ENCODE data around the gene SRGN. TPM values are rescaled to one million over a fixed set of nuclear protein-coding genes. Genes with fewer than 3 reads are reported as not detected.

The SRGN gene
- total and polyA plus RNA-seq, 2 donors: 67.7 to 205 TPM

DNA sequence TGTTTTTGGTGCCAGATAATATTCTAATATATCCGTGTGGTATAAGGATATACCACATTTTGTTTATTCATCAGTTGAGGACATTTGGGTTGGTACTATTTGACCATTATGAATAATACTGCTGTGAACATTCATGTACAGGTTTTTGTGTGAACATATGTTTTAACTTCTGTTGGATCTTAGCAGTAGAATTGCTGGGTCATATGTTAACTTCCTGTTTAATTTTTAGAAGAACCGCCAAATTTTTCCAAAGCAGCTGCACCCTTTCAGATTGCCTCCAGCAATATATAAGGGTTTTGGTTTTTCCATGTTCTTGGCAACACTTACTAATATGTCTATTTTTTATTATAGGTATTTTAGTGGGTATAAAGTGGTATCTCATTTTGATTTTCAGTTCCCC, 58.9 kb downstream of the SRGN start:
- no peak overlapping the region for H3K4me3 ChIP-seq (ENCODE audit: low read depth, low read length)
- 40% methylated on average over 2 of the region's 2 CpGs for WGBS
- H3K27ac ChIP-seq (ENCODE audit: low read depth): no peak overlapping the region
- H3K36me3 ChIP-seq (ENCODE audit: insufficient read depth): peaks cover 3% of the 10 kb centered on the region
- no peaks in the 10 kb centered on the region for H3K4me1 ChIP-seq (ENCODE audit: insufficient read depth)
- no peak for DNase-seq (ENCODE audit: extremely low spot score)

DNA sequence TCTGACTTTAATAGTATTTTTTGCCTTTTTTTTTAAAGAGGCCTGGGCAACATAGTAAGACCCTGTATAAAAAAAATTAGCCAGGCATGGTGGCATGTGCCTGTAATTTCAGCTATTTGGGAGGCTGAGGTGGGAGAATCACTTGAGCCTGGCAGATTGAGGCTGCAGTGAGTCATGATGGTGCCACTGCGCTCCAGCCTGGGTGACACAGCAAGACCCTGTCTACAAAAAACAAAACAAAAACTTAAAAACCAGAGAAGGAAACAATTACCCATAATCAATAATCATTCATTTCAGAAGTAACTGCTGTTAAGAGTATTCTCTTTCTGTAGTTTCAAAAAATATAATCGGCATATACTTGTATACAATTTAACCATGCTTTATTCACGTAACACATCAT, 64.1 kb downstream of the SRGN start:
- no peak overlapping the region for H3K4me3 ChIP-seq (ENCODE audit: low read depth, low read length)
- H3K27ac ChIP-seq (ENCODE audit: low read depth): no peak overlapping the region
- H3K4me1 ChIP-seq (ENCODE audit: insufficient read depth): no peaks in the 10 kb centered on the region
- no peaks in the 10 kb centered on the region for H3K36me3 ChIP-seq (ENCODE audit: insufficient read depth)
- no peak for DNase-seq (ENCODE audit: extremely low spot score)
- 96% methylated on average over 3 of the region's 3 CpGs for WGBS

DNA sequence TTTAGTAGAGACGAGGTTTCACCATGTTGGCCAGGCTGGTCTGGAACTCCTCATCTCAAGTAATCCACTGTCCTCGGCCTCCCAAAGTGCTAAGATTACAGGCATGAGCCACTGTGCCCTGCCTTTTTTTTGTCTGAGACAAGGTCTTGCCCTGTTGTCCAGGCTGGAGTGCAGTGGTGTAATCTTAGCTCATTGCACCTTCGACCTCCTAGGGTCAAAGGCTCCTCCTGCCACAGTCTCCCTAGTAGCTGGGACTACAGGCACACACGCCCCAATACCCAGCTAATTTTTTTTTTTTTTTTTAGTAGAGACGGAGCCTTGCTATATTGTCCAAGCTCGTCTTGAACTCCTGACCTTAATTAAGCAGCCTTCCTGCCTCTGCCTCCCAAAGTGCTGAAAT, 65.3 kb downstream of the SRGN start:
- Histone ChIP-seq H3K27ac (ENCODE audit: low read depth) (no peak overlapping the region), H3K4me1 (ENCODE audit: insufficient read depth) (no peaks in the 10 kb centered on the region), H3K36me3 (ENCODE audit: insufficient read depth) (no peaks in the 10 kb centered on the region), H3K4me3 (ENCODE audit: low read depth, low read length) (no peak overlapping the region)
- DNase-seq (ENCODE audit: extremely low spot score): no peak
- WGBS: 87% methylated on average over 6 of the region's 6 CpGs

Small RNAs within 50 kb of the gene (small RNA-seq; reads per million reads assigned to genes)
- gene RF00017: not detected

Other genes starting within 250 kb of the SRGN start
- 63.4 TPM for gene DDX50, start 186.8 kb upstream of the SRGN start, total RNA-seq
- gene DDX50, start 186.8 kb upstream of the SRGN start, polyA plus RNA-seq: 38.2 TPM
- gene DDX21, start 131.9 kb upstream of the SRGN start, total RNA-seq: 37.5 TPM
- gene DDX21, start 131.9 kb upstream of the SRGN start, polyA plus RNA-seq: 30.6 TPM
- gene KIFBP, start 99.3 kb upstream of the SRGN start, total RNA-seq: 31.3 TPM
- gene KIFBP, start 99.3 kb upstream of the SRGN start, polyA plus RNA-seq: 24.7 TPM
- 55.6 TPM for gene VPS26A, start 36.1 kb downstream of the SRGN start, total RNA-seq
- gene VPS26A, start 36.1 kb downstream of the SRGN start, polyA plus RNA-seq: 33.7 TPM
- gene SUPV3L1, start 92.1 kb downstream of the SRGN start, total RNA-seq: 25.9 TPM
- gene SUPV3L1, start 92.1 kb downstream of the SRGN start, polyA plus RNA-seq: 21.3 TPM
- gene HKDC1, start 132.2 kb downstream of the SRGN start, total RNA-seq: not detected
- 0.28 TPM for gene HKDC1, start 132.2 kb downstream of the SRGN start, polyA plus RNA-seq
- 37.5 TPM for gene HK1, start 190.4 kb downstream of the SRGN start, total RNA-seq
- 130 TPM for gene HK1, start 190.4 kb downstream of the SRGN start, polyA plus RNA-seq

Measured in urinary bladder (tissue), 4 donors.